GM19397 (cell line): Measurements from ENCODE around the gene TNIP2.

Experiments used
- ATAC-seq: cut with Tn5 transposase; IDR thresholded peaks from one replicate; pipeline ENCODE4 v1.9.1; 2021; ENCODE audit warnings: mild to moderate bottlenecking, moderate library complexity; ENCODE audit not compliant: unreplicated experiment

The TNIP2 gene

DNA sequence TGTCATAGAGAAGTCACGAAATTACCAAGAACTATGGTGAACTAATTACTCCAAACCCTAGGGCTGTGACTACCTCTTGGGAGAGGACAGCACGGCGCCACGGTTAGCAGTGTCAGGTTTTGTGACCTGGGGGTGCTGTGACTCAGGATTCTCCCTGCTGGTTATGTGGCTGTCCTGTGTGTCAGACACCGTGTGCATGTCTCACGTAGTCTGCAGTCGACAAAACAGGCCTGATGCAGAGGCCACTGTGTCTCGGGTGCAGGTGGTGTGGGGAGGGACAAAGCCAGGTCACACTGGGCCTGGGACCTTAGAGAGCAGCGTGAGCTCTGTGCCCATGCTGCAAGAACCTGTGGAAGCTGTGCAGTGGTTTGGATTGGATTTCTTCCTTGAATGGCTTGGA, 34.1 kb downstream of the TNIP2 start:
- no peak for ATAC-seq

DNA sequence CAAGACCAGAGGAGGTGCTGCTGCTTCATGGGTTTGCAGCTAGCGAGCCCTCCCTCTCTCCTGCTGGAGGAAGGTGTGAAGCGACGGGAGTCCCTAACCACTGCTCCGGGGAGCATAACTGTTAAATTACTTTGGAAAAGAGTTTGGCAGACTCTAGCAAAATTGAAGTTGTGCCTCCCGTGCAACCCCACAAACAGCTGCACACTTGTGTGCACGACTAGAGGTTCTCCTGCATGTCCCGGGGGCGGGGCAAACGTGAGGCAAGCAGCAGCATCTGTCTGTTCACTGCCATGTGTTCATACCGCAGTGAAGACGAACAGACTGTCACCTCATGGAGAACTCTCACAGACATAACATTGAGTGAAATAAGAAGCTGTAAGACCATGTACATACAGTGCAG, 34.5 kb downstream of the TNIP2 start:
- no peak for ATAC-seq

DNA sequence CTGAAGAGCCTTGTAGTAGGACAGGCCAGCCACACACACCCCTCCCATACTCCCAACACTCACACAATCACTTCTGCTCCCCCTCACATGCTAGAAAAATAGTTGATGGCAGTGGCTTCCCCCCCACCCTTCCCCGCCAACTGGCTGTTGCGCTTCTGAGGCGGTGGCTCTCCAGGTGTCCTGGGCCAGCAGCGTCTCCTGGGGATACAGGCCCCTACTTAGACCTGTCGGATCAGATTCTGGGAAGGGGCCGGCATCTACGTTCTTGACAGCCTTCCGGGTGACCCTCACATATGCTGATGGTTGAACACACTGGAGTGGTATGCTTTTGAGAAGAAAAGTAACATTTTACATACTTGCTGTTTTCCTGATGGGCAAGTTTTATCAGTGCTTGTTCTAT, 39.9 kb downstream of the TNIP2 start:
- ATAC-seq, result no peak

GRCh38 chr4:2715426-2715825, 40.7 kb downstream of the TNIP2 start:
- ATAC-seq, result no peak

DNA sequence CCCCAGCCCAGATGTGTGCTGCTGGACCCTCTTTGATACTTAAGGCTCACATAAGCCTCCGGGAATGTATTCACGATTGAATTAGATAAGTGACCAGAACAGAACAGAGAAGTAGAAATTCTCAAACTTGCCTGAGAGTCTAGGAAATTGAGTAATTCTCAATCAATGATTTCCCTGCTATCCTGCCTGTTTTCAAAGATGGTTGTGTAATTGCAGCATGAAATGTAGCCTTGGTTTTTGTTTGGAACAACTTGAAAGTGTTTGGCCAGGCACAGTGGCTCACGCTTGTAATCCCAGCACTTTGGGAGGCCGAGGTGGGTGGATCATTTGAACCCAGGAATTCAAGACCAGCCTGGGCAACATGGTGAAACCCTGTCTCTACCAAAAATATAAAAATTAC, 41.2 kb downstream of the TNIP2 start:
- no peak for ATAC-seq

DNA sequence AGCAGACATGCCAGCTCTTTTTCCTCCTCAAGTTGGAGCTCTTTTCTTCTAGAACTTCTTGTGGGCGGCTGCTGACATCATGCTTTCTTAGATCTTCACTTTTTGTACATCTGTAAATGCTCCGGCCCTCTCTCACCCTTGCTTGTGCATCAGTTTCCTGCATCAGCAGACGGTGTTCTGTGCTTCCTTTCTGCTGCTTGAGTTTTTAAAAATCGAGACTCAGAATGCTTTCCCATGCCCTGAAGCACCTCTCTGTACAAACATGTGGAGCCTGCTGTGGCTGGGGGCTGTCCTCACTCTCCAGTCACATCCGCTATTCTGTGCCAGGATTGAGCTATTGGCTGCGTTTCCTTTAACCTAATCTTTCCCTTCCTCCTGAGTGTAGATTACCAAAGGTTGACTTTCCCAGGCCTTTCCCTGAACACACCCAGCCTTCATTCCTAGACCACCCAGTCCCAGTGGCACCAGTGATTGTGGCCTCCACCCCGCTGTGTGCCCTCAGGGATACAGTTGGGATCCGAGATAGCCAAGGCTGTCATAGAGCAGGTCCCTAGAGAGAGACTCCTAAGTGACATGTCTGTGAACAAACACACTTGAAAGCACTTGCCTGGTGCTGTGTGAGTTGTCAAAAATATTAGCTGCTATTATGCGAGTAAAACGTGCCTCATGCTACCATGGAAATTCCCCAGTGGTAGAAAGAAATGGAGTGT, 41.9 kb downstream of the TNIP2 start:
- ATAC-seq, result no peak

DNA sequence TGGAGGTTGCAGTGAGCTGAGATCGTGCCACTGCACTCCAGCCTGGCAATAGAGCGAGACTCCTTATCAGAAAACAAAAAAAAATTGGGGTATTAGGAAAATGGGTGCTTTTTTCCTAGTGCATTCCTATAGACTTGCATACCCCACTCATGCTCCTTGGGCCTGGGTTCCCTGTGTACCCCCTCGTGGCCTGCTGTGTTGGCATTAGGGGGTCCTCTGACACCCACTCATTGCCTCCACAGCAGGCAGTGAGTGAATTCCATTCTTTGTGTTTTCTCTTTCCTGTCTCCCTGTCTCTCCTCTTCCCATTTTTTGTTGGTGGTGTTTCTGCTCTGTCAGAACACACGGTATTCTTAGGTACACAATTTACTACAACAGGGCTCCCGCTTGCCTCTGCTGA, 42.8 kb downstream of the TNIP2 start:
- ATAC-seq, result no peak

- ATAC-seq, result no peak
These were observed 43.8 kb downstream of the TNIP2 start for GRCh38 chr4:2712261-2712842.

GRCh38 chr4:2702770-2703169, 53.4 kb downstream of the TNIP2 start:
- ATAC-seq, result no peak

DNA sequence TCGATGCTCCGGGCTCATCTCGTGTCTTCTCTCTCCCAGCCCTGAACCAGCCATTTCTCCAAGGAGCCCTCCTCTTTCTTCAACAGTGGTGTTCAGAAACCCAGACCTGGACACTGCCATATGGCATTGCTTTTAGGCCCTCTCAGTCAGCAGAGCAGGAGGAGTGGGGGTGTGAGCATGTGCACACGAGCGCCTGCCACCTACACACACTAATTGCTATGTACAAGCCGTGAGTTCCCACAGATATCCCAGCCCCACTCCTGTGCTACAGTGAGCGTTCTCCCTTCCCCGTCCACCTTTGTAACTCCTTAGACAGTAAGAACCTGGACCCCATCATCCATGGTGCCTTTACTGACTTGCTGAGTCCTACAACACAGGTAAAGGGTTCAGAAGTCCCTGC, 53.8 kb downstream of the TNIP2 start:
- ATAC-seq, result no peak

- no peak for ATAC-seq
These were observed 56.1 kb downstream of the TNIP2 start for GRCh38 chr4:2700031-2700430.

DNA sequence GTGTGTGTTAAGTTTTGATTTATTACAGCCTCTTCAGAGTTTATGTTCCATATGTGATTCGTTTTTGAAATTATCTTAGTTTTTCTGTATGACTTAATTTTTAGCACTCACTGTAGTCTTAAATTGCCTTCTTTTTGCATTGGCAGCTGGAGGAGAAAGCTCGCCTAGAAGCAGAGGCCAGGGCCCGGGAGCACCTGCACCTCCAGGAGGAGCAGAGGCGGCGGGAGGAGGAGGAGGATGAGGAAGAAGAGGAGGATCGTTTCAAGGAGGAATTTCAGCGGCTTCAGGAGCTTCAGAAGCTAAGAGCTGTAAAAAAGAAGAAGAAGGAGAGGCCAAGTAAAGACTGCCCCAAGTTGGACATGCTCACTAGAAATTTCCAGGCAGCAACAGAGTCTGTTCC, 56.6 kb downstream of the TNIP2 start:
- no peak for ATAC-seq

DNA sequence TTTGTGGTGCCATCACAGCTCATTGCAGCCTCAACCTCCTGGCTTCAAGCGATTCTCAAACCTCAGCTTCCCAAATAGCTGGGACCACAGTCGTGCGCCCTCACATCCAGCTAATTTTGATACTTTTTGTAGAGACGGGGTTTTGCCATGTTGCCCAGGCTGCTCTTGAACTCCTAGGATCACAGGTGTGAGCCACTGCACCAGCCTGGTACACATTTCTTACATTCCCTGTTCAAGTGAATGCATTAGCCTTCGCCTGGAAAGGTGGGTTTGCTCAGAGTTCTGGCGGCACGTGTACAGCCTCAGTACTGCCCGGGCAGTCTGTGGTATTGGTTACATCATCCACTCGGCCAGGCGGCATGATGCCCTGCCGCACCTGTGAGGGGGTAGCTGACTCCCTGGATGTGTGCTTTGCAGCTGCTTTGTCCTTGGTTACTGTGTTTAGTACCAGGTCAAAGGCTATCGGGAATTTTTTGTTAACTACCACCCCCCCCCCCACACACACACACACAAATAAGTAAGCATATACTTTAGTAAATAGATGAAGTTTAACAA, 57.1 kb downstream of the TNIP2 start:
- ATAC-seq, result no peak

- no peak for ATAC-seq
These were observed 57.6 kb downstream of the TNIP2 start for GRCh38 chr4:2698504-2698903.

DNA sequence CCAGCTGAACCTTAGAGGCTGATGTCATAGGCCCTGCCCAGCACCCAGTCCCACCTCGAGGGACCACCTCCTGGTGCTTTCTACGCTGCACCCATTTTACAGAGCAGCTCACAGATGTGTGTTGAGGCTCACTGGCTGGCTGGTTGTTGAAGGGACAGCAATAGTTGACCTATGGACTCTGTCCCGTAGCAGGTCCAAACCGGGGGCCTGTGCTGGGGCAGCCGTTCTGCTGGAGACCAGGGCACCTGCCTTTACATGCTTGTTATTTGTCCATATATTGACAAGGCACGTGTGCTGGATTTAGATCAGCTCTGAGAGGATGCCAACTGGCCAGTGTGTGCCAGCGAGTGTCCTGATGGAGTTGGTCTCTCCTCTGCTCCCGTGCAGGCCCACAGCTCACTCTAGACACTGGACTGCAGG, 58.1 kb downstream of the TNIP2 start:
- no peak for ATAC-seq

DNA sequence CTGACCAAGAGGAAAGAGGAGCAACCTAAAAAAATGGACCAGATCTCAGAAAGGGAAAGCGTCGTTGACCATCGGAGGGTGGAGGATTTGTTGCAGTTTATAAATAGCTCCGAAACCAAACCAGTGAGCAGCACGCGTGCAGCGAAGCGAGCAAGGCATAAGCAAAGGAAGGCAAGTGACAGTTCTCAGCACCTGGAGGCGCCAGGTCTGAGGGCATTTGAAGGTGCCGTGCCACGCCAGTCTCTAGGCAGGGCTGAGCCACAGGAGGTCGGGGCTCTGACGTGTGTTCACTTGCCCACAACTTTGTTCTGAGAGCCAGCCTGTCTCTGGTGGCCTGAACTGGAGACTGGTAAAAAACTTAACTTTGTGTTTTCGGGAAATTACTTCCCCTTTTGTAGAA, 59.7 kb downstream of the TNIP2 start:
- peak; percentile 93 for ATAC-seq

DNA sequence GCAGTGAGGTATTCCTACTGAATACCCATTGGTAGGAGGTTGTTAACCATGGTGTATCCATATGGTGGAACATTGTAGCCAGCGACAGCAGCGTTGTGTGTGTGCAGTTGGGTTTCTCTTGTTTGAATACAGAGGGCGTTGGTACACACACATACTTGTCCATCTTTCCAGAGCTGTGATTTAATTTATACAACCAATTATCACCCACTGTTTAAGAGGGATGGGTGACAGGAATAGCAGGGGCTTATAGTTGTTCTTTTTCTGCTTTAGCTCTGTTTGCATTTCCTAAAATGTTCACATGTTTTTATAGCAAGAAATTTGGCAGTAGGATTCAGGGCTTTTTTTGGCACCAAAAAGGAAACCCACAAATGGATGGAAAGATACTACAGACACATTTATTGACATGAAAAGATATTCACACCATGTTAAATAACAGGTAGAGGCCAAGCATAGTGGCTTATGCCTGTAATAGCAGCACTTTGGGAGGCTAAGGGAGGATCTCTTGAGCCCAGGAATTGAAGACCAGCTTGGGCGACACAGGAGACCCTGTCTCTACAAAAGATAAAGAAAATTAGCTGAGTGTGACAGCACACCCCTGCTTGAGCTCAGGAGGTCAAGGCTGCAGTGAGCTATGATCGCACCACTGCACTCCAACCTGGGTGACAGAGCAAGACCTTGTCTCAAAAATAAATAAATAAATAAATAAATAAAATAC, 60.6 kb downstream of the TNIP2 start:
- no peak for ATAC-seq

GRCh38 chr4:2694691-2695090, 61.4 kb downstream of the TNIP2 start:
- ATAC-seq, result no peak

- ATAC-seq, result no peak
These were observed 64.1 kb downstream of the TNIP2 start for GRCh38 chr4:2691952-2692435.
